Measurements from ENCODE around the gene MUC5AC. TPM values are rescaled to one million over a fixed set of nuclear protein-coding genes. Genes with fewer than 3 reads are reported as not detected.

MUC5AC gene
- total RNA-seq, 1 experiment from 2014 or later, result not detected

DNA sequence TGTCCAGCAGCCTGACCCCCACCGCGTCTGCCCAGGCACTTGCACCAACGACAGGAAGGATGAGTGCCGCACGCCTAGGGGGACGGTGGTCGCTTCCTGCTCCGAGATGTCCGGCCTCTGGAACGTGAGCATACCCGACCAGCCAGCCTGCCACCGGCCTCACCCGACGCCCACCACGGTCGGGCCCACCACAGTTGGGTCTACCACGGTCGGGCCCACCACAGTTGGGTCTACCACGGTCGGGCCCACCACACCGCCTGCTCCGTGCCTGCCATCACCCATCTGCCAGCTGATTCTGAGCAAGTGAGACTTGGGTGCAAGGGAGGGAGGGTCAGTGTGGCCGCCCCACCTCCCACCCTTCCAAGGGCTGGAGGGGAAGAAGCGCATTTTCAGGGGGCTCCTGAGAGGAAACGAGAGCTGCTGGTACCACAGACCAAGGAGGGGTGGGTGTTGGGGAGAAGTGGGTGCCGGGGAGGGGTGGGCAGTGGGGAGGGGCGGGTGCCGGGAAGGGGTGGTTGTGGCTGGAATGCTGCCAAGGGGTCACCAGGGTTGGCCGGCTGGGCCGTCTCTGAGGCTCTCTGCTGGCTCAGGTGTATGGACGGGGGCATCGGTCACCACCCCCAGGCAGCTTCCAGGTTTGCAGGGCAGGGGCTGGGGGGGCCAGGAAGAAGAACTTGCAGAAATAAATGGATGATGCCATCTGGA, 37.4 kb downstream of the MUC5AC start:
- DNase-seq (ENCODE audit: low spot score), result no peak
- intact Hi-C loops (cut with micrococcal nuclease; ENCODE audit: unreplicated experiment), result no loop called here
- Histone ChIP-seq H3K4me1 (ENCODE audit: insufficient read depth, low read length, poor library complexity, severe bottlenecking) (no peaks in the 10 kb centered on the region), H3K27me3 (replicated peaks; ENCODE audit: insufficient read depth, low read depth, low read length, poor library complexity) (peaks cover 2% of the 10 kb centered on the region), H3K27ac (ENCODE audit: low read depth, low read length, poor library complexity, severe bottlenecking) (no peak overlapping the region), H3K36me3 (ENCODE audit: insufficient read depth, low read length, poor library complexity, severe bottlenecking) (no peaks in the 10 kb centered on the region), H3K9me3 (ENCODE audit: low read depth, low read length, poor library complexity, severe bottlenecking) (no peaks in the 10 kb centered on the region), H3K4me3 (ENCODE audit: low read depth, low read length, poor library complexity, severe bottlenecking) (no peak overlapping the region)
- ChIA-PET CTCF (no interaction called here), POLR2A (ENCODE audit: low non-redundant PET) (no interaction called here)
- BruUV-seq (replicated peaks), result no TSS peak
- TF ChIP-seq EZH2 (IDR thresholded peaks at IDR 0.05; ENCODE audit: borderline replicate concordance, low read depth, low read length, poor library complexity, severe bottlenecking), result no peak
- TF ChIP-seq, protein P1, sequence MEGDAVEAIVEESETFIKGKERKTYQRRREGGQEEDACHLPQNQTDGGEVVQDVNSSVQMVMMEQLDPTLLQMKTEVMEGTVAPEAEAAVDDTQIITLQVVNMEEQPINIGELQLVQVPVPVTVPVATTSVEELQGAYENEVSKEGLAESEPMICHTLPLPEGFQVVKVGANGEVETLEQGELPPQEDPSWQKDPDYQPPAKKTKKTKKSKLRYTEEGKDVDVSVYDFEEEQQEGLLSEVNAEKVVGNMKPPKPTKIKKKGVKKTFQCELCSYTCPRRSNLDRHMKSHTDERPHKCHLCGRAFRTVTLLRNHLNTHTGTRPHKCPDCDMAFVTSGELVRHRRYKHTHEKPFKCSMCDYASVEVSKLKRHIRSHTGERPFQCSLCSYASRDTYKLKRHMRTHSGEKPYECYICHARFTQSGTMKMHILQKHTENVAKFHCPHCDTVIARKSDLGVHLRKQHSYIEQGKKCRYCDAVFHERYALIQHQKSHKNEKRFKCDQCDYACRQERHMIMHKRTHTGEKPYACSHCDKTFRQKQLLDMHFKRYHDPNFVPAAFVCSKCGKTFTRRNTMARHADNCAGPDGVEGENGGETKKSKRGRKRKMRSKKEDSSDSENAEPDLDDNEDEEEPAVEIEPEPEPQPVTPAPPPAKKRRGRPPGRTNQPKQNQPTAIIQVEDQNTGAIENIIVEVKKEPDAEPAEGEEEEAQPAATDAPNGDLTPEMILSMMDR (conservative IDR thresholded peaks at IDR 0.05; ENCODE audit: low read depth, low read length), result no peak

GRCh38 chr11:1195682-1196515, 38.1 kb downstream of the MUC5AC start:
- ChIA-PET CTCF (no interaction called here), POLR2A (ENCODE audit: low non-redundant PET) (no interaction called here)
- Histone ChIP-seq H3K4me1 (ENCODE audit: insufficient read depth, low read length, poor library complexity, severe bottlenecking) (no peaks in the 10 kb centered on the region), H3K27me3 (replicated peaks; ENCODE audit: insufficient read depth, low read depth, low read length, poor library complexity) (peaks cover 4% of the 10 kb centered on the region), H3K27ac (ENCODE audit: low read depth, low read length, poor library complexity, severe bottlenecking) (no peak overlapping the region), H3K4me3 (ENCODE audit: low read depth, low read length, poor library complexity, severe bottlenecking) (no peak overlapping the region), H3K36me3 (ENCODE audit: insufficient read depth, low read length, poor library complexity, severe bottlenecking) (no peaks in the 10 kb centered on the region), H3K9me3 (ENCODE audit: low read depth, low read length, poor library complexity, severe bottlenecking) (no peaks in the 10 kb centered on the region)
- BruUV-seq (replicated peaks), result no TSS peak
- DNase-seq (ENCODE audit: low spot score), result no peak
- intact Hi-C loops (cut with micrococcal nuclease; ENCODE audit: unreplicated experiment), result no loop called here
- TF ChIP-seq, protein P1 (conservative IDR thresholded peaks at IDR 0.05; ENCODE audit: low read depth, low read length), result no peak
- TF ChIP-seq EZH2 (IDR thresholded peaks at IDR 0.05; ENCODE audit: borderline replicate concordance, low read depth, low read length, poor library complexity, severe bottlenecking), result no peak

DNA sequence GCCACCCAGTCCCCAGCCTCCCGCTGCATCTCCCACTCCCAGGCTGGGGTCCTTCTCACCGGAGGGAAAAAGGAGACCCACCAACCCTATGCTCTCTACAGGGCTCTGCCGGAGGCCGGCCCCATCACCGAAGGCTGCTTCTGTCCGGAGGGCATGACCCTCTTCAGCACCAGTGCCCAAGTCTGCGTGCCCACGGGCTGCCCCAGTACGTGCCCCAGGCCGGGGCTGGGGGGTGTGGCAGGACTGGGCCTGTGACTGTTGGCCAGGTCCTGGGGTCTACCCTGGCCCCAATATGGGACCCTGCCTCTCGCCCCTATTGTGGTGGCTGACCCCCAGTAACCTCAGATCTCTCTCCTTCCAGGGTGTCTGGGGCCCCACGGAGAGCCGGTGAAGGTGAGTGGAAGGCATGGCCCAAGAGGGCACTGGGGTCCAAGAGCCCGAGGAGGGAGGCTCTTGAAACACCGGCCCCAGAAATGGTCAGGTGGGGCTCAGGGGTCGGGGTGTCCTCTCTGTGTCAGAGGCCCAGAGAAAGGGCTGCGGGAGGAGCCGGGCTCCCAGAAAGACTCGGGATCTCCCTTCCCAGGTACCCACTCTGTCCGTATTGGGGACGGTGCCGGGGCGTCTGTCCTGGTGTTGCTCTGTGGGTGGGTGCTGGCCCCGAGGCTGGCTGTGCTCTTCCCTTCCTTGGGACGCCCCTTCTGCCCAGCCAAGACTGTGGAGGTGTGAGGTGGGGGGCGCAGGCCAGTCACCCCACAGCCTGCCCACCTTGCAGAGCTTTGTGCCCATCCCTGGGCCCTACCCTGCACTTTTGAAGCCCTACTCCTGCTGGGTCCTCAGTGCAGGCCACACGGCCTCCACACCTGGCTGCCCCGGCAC, 39.0 kb downstream of the MUC5AC start:
- peaks cover 4% of the 10 kb centered on the region for H3K27me3 ChIP-seq (replicated peaks; ENCODE audit: insufficient read depth, low read depth, low read length, poor library complexity)
- no TSS peak for BruUV-seq (replicated peaks)
- intact Hi-C loops (cut with micrococcal nuclease; ENCODE audit: unreplicated experiment), result no loop called here
- ChIA-PET POLR2A (ENCODE audit: low non-redundant PET) (no interaction called here), CTCF (no interaction called here)
- no peaks in the 10 kb centered on the region for H3K9me3 ChIP-seq (ENCODE audit: low read depth, low read length, poor library complexity, severe bottlenecking)
- no peaks in the 10 kb centered on the region for H3K4me1 ChIP-seq (ENCODE audit: insufficient read depth, low read length, poor library complexity, severe bottlenecking)
- no peak for TF ChIP-seq EZH2 (IDR thresholded peaks at IDR 0.05; ENCODE audit: borderline replicate concordance, low read depth, low read length, poor library complexity, severe bottlenecking)
- TF ChIP-seq, protein P1 (conservative IDR thresholded peaks at IDR 0.05; ENCODE audit: low read depth, low read length), result no peak
- no peak overlapping the region for H3K4me3 ChIP-seq (ENCODE audit: low read depth, low read length, poor library complexity, severe bottlenecking)
- DNase-seq (ENCODE audit: low spot score), result no peak
- H3K27ac ChIP-seq (ENCODE audit: low read depth, low read length, poor library complexity, severe bottlenecking), result no peak overlapping the region
- no peaks in the 10 kb centered on the region for H3K36me3 ChIP-seq (ENCODE audit: insufficient read depth, low read length, poor library complexity, severe bottlenecking)
